ENCODE measurements around the gene POU2F2.

The POU2F2 gene

GRCh38 chr19:42132030-42132628, at the start of gene POU2F2:
Gene POU2F2 (minus strand): TSS chr19:42132446. CDS start chr19:42132411, 35 bp downstream.
- intact Hi-C loops (cut with DNase I): loop anchor here (2.0 kb wide), 1 partner anchor 45 kb away; no protein-coding TSS in a partner anchor
- peak in 7 of 10 donors; percentile 13 to 87 (median 25) for DNase-seq

- intact Hi-C loops (cut with DNase I): no loop called here
- DNase-seq: peak in 1 of 10 donors; percentile 84
Measured at GRCh38 chr19:42178791-42179674, 46.8 kb upstream of the POU2F2 start.

DNA sequence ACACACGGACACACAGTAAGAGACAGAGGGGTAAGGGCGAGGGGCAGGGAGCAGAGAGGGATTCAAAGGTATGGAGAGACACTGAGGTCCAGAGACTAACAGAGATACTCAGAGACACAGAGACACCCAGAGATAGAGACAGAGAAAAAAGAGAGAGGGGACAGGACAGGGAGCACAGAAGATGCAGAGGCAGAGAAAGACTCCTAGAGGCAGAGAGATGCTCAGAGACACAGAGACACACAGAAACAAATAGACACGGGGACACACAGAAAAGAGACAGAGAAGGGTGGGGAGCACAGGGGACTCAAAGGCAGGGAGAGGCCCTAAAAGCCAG, 45.4 kb upstream of the POU2F2 start:
- no peak for DNase-seq
- intact Hi-C loops (cut with DNase I): loop anchor here (2.0 kb wide), 1 partner anchor 45 kb away; the partner anchor contains the start of gene POU2F2

- DNase-seq: peak; percentile 62 to 97 (median 84)
- intact Hi-C loops (cut with DNase I): loop anchor here (2.0 kb wide), 1 partner anchor 44 kb away; the partner anchor contains the start of gene POU2F2
Measured at GRCh38 chr19:42176990-42177685, 44.9 kb upstream of the POU2F2 start.

- DNase-seq: peak in 1 of 10 donors; percentile 84
- intact Hi-C loops (cut with DNase I): loop anchor here (2.0 kb wide), 1 partner anchor 44 kb away; the partner anchor contains the start of gene POU2F2
Measured at GRCh38 chr19:42176649-42176989, 44.4 kb upstream of the POU2F2 start.

DNA sequence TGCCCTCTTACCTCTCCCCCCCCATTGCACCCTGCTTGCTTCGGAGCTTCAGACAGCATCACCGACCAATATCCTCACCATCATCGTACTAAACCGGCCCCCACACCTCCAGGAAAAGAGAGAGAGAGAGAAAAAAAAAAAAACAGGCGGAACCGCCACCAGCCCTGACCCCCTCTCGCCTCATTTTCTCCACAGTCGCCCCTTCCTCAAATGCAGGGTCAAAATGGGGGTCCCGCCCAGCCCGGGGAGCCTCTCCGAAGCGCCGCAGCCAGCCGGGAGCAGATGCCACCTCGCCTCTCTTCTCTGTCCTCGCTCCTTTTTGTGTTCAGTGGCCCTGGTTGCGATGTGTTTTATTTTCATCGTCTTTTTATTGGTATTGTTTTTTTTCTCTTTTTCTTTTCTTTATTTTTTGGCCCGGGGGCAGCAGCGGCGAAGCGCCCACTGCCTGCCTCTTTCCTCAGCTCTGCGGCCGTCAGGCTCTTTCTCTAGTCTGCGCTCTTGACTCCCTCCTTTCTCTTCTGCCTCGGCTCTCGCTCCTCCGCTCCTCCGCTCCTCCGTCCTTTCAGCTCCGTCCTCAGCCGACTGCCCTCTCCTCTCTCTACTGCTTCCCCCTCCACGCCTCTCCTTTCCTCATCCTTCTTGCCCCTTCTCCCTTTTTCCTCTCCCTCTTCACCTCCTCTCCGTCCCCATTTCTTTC, 43.9 kb upstream of the POU2F2 start:
- peak in 5 of 10 donors; percentile 21 to 89 (median 83) for DNase-seq
- intact Hi-C loops (cut with DNase I): loop anchor here (2.0 kb wide), 1 partner anchor 43 kb away; the partner anchor contains the start of gene POU2F2

GRCh38 chr19:42174958-42175734, 42.9 kb upstream of the POU2F2 start:
- peak in 2 of 10 donors; percentile 8 to 43 for DNase-seq
- intact Hi-C loops (cut with DNase I): no loop called here

GRCh38 chr19:42174188-42174587, 41.9 kb upstream of the POU2F2 start:
- peak in 1 of 10 donors; percentile 68 for DNase-seq
- intact Hi-C loops (cut with DNase I): no loop called here

GRCh38 chr19:42173695-42174094, 41.4 kb upstream of the POU2F2 start:
- DNase-seq: peak in 1 of 10 donors; percentile 27
- intact Hi-C loops (cut with DNase I): no loop called here

GRCh38 chr19:42172261-42172660, 40.0 kb upstream of the POU2F2 start:
- intact Hi-C loops (cut with DNase I): no loop called here
- no peak for DNase-seq

- intact Hi-C loops (cut with DNase I): no loop called here
Measured at GRCh38 chr19:42170715-42171114, 38.5 kb upstream of the POU2F2 start.

DNA sequence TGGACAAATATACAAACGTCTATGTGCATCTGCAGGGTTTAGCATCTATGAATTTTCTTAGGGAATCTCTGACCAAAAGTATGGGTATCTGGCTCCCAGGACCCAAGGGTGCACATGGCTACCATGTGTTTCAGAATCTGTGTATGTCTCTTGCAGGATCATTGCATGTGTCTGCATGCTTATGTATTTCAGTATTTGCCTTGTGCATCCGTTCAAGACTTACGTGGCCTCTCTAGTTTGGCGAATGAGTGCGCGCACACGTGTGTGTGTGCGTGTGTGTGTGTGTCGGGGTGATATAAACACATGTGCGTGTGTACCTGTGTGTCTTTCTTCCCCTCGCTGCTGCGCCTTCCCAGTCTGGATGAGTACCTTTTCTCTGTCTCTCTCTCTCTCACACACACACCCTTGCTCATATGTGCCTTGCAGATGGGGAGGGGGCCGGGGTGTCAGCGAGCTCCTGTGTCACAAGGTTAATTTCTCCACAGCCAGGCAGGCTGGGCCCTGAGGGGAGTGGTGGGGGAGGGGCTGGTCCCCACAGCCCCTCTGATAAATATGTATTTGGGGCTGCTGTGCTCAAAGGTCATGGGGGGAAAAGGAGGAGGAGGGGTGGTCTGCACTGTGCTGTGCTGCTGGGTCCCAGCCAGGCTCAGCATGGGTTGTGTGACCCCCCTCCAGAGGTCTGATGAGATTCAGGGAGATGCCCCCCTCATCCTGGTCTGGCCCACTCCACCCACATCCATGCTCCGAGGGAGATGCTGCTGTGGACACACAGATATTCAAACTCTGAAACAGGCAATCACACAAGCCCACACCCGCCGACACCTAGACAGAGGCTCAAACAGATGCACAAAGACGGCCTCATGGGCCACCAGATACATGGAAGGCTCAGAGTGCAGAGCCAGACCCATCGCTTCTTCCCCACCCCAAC, 37.5 kb upstream of the POU2F2 start:
- DNase-seq: peak in 1 of 10 donors; percentile 51
- intact Hi-C loops (cut with DNase I): no loop called here

More at GRCh38 chr19:42170715-42171114, 38.5 kb upstream of the POU2F2 start:
- DNase-seq: peak in 1 of 10 donors; percentile 72

- no peak for DNase-seq
- intact Hi-C loops (cut with DNase I): no loop called here
Measured at GRCh38 chr19:42168206-42168605, 36.0 kb upstream of the POU2F2 start.

DNA sequence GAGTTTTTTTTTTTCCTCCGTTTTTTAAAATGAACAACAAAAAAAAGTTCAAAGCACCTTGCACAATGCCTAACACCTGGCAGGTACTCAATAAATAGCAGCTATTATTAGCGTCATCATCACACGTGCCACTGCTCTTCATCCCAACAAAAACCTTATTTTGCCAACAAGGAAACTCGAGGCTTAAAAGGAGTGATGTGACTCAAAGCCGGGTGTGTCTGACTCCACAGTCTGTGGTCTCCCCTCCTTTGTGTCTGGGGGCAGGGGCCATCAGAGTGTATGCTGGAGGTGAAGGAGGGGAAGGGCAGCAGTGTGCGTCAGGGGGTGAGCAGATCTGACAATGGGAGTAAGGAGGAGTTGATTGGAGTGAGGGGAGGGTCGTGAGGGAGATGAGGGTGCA, 34.1 kb upstream of the POU2F2 start:
- DNase-seq: no peak
- intact Hi-C loops (cut with DNase I): no loop called here

GRCh38 chr19:42165146-42165545, 32.9 kb upstream of the POU2F2 start:
- DNase-seq: no peak
- intact Hi-C loops (cut with DNase I): no loop called here

GRCh38 chr19:42161616-42162263, 29.5 kb upstream of the POU2F2 start:
- peak in 1 of 10 donors; percentile 47 for DNase-seq
- intact Hi-C loops (cut with DNase I): no loop called here

- intact Hi-C loops (cut with DNase I): no loop called here
- peak in 1 of 10 donors; percentile 42 for DNase-seq
Measured at GRCh38 chr19:42159942-42160341, 27.7 kb upstream of the POU2F2 start.

- intact Hi-C loops (cut with DNase I): no loop called here
- DNase-seq: no peak
Measured at GRCh38 chr19:42158926-42159325, 26.7 kb upstream of the POU2F2 start.

All from posterior cingulate gyrus (tissue), 11 donors.